Measurements from ENCODE around the gene NR2F6. TPM values are rescaled to one million over a fixed set of nuclear protein-coding genes. Genes with fewer than 3 reads are reported as not detected.

Gene NR2F6
- total RNA-seq, 4 donors from 2014 or later, result 57.2 to 119 (median 83.6) TPM

- TF ChIP-seq CTCF (IDR thresholded peaks at IDR 0.05) (no peak), POLR2A (IDR thresholded peaks at IDR 0.05) (no peak)
- intact Hi-C loops (cut with DNase I; ENCODE audit: low total_unique reads), result no loop called here
- H3K4me3 ChIP-seq (ENCODE audit: low read depth, poor library complexity, severe bottlenecking), result peak overlapping the region; percentile 55
- WGBS, 2 donors, result 1 to 2% methylated on average over 30 to 34 of the region's 100 CpGs
- no peak for DNase-seq (ENCODE audit: low spot score in 2 of 2)
Observed at GRCh38 chr19:17244618-17245534, 843 bp downstream of the NR2F6 start.

- WGBS, 2 donors, result 8 to 16% methylated on average over 51 to 52 of the region's 52 CpGs
- peak in 1 of 2 donors; percentile 93 for DNase-seq (ENCODE audit: low spot score in 2 of 2)
- intact Hi-C loops (cut with DNase I; ENCODE audit: low total_unique reads), result no loop called here
- no peak for TF ChIP-seq POLR2A (IDR thresholded peaks at IDR 0.05)
- no peak for TF ChIP-seq CTCF (IDR thresholded peaks at IDR 0.05)
- peak overlapping the region; percentile 55 for H3K4me3 ChIP-seq (ENCODE audit: low read depth, poor library complexity, severe bottlenecking)
Observed at GRCh38 chr19:17243830-17244617, 1.7 kb downstream of the NR2F6 start.

- TF ChIP-seq CTCF (IDR thresholded peaks at IDR 0.05) (no peak), POLR2A (IDR thresholded peaks at IDR 0.05) (no peak)
- intact Hi-C loops (cut with DNase I; ENCODE audit: low total_unique reads), result no loop called here
- peak overlapping the region; percentile 55 for H3K4me3 ChIP-seq (ENCODE audit: low read depth, poor library complexity, severe bottlenecking)
- WGBS, 2 donors, result 31 to 55% methylated on average over 8 of the region's 8 CpGs
- DNase-seq (ENCODE audit: low spot score in 2 of 2), result no peak
Observed at GRCh38 chr19:17243211-17243829, 2.4 kb downstream of the NR2F6 start.

- TF ChIP-seq CTCF (IDR thresholded peaks at IDR 0.05) (no peak), POLR2A (IDR thresholded peaks at IDR 0.05) (no peak)
- 61 to 73% methylated on average over 4 to 8 of the region's 8 CpGs for WGBS, 2 donors
- H3K4me3 ChIP-seq (ENCODE audit: low read depth, poor library complexity, severe bottlenecking), result no peak overlapping the region
- intact Hi-C loops (cut with DNase I; ENCODE audit: low total_unique reads), result no loop called here
- DNase-seq (ENCODE audit: low spot score in 2 of 2), result no peak
Observed at GRCh38 chr19:17242431-17243208, 3.1 kb downstream of the NR2F6 start.

- DNase-seq (ENCODE audit: low spot score in 2 of 2), result no peak
- TF ChIP-seq CTCF (IDR thresholded peaks at IDR 0.05) (no peak), POLR2A (IDR thresholded peaks at IDR 0.05) (no peak)
- WGBS, 2 donors, result 97% methylated on average over 5 to 6 of the region's 6 CpGs
- intact Hi-C loops (cut with DNase I; ENCODE audit: low total_unique reads), result no loop called here
- H3K4me3 ChIP-seq (ENCODE audit: low read depth, poor library complexity, severe bottlenecking), result no peak overlapping the region
Observed at GRCh38 chr19:17240826-17241399, 4.8 kb downstream of the NR2F6 start.

All from lower leg skin (tissue), 4 donors.